ENCODE results near the gene EGFR. TPM values are rescaled to one million over a fixed set of nuclear protein-coding genes. Genes with fewer than 3 reads are reported as not detected.

EGFR gene
- total RNA-seq, 1 experiment from 2014 or later, result 50.0 TPM

GRCh38 chr7:55099821-55100543 lies 81.2 kb downstream of the EGFR start:
- POLR2A ChIA-PET (ENCODE audit: unreplicated experiment), result no interaction called here
- H3K27ac ChIP-seq (ENCODE audit: low read length), result no peak overlapping the region

GRCh38 chr7:55100544-55101327 lies 81.9 kb downstream of the EGFR start:
- no peaks in the 10 kb centered on the region for H3K27me3 ChIP-seq (ENCODE audit: low read length)
- POLR2A ChIA-PET (ENCODE audit: unreplicated experiment), result no interaction called here
- intact Hi-C loops (cut with micrococcal nuclease), result no loop called here
- no peak overlapping the region for H3K4me2 ChIP-seq (ENCODE audit: low read length)
- no peak for TF ChIP-seq CTCF (conservative IDR thresholded peaks at IDR 0.05; ENCODE audit: low read depth, low read length)
- no peak for TF ChIP-seq EZH2phosphoT487 (IDR thresholded peaks at IDR 0.05; ENCODE audit: borderline replicate concordance, low read length)
- no peak for TF ChIP-seq EZH2 (IDR thresholded peaks at IDR 0.05; ENCODE audit: low read length, unreplicated experiment)
- no TSS peak for BruUV-seq (replicated peaks)
- no peak overlapping the region for H3K27ac ChIP-seq (ENCODE audit: low read length)
- H3K4me1 ChIP-seq (ENCODE audit: insufficient read depth, low read length), result no peaks in the 10 kb centered on the region
- H3K9me3 ChIP-seq (ENCODE audit: low read length), result no peaks in the 10 kb centered on the region
- no peak overlapping the region for H3K9ac ChIP-seq (ENCODE audit: low read length)
- H2AFZ ChIP-seq (ENCODE audit: low read length), result no peak overlapping the region
- ATAC-seq (no peak), DNase-seq (no peak)
- H3K9me2 ChIP-seq (replicated peaks; ENCODE audit: low read length), result no peaks in the 10 kb centered on the region
- peaks cover 9% of the 10 kb centered on the region; the same call in 1 of the 2 replicates for H3K36me3 ChIP-seq (ENCODE audit: low read depth, low read length)
- H3K4me3 ChIP-seq (ENCODE audit: low read length), result no peak overlapping the region
- CTCF ChIA-PET, result no interaction called here
- 0 out of 2 replicates have a peak, but pooled peaks cover 4% of the 10 kb centered on the region for H4K20me1 ChIP-seq (ENCODE audit: low read length)
- H3K79me2 ChIP-seq (ENCODE audit: low read length), result peaks cover 97% of the 10 kb centered on the region
- no peaks in the 10 kb centered on the region for H3F3A ChIP-seq (ENCODE audit: low read length, unreplicated experiment)

More at GRCh38 chr7:55099821-55100543, 81.2 kb downstream of the EGFR start:
- H3K4me3 ChIP-seq (ENCODE audit: low read length), result no peak overlapping the region
- H3F3A ChIP-seq (ENCODE audit: low read length, unreplicated experiment), result no peaks in the 10 kb centered on the region
- H3K79me2 ChIP-seq (ENCODE audit: low read length), result peaks cover 97% of the 10 kb centered on the region
- no peaks in the 10 kb centered on the region for H3K9me3 ChIP-seq (ENCODE audit: low read length)
- DNase-seq (no peak), ATAC-seq (no peak)
- peaks cover 9% of the 10 kb centered on the region; the same call in 1 of the 2 replicates for H3K36me3 ChIP-seq (ENCODE audit: low read depth, low read length)
- CTCF ChIA-PET, result no interaction called here
- H3K27me3 ChIP-seq (ENCODE audit: low read length), result no peaks in the 10 kb centered on the region
- no peak overlapping the region for H3K9ac ChIP-seq (ENCODE audit: low read length)
- TF ChIP-seq EZH2 (IDR thresholded peaks at IDR 0.05; ENCODE audit: low read length, unreplicated experiment) (no peak), CTCF (conservative IDR thresholded peaks at IDR 0.05; ENCODE audit: low read depth, low read length) (no peak), EZH2phosphoT487 (IDR thresholded peaks at IDR 0.05; ENCODE audit: borderline replicate concordance, low read length) (no peak)
- H4K20me1 ChIP-seq (ENCODE audit: low read length), result 0 out of 2 replicates have a peak, but pooled peaks cover 4% of the 10 kb centered on the region
- no peak overlapping the region for H3K4me2 ChIP-seq (ENCODE audit: low read length)
- intact Hi-C loops (cut with micrococcal nuclease), result no loop called here
- H3K4me1 ChIP-seq (ENCODE audit: insufficient read depth, low read length), result no peaks in the 10 kb centered on the region
- no peaks in the 10 kb centered on the region for H3K9me2 ChIP-seq (replicated peaks; ENCODE audit: low read length)
- no TSS peak for BruUV-seq (replicated peaks)
- no peak overlapping the region for H2AFZ ChIP-seq (ENCODE audit: low read length)
